LNCAP (cell line): ENCODE results near the gene WNT9B.
A peak's percentile ranks its signal among the peaks of the same experiment; 100 is the strongest.

Experiments used
- CTCF ChIP-seq: fragments of 450-650 bp; IDR thresholded peaks from 2 replicates; pipeline ENCODE4 v1.5.1; 2017; ENCODE audit warnings: mild to moderate bottlenecking

The WNT9B gene, protein sequence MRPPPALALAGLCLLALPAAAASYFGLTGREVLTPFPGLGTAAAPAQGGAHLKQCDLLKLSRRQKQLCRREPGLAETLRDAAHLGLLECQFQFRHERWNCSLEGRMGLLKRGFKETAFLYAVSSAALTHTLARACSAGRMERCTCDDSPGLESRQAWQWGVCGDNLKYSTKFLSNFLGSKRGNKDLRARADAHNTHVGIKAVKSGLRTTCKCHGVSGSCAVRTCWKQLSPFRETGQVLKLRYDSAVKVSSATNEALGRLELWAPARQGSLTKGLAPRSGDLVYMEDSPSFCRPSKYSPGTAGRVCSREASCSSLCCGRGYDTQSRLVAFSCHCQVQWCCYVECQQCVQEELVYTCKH

GRCh38 chr17:46851029-46851741, at the start of gene WNT9B:
Gene WNT9B, plus strand, starts transcription at chr17:46851583. Its CDS starts 56 bp downstream, at chr17:46851639.
- TF ChIP-seq CTCF: peak; percentile 42

GRCh38 chr17:46802800-46803199, 48.6 kb upstream of the WNT9B start:
- TF ChIP-seq CTCF: no peak

- no peak for TF ChIP-seq CTCF
Observed at GRCh38 chr17:46803544-46803943, 47.8 kb upstream of the WNT9B start.

DNA sequence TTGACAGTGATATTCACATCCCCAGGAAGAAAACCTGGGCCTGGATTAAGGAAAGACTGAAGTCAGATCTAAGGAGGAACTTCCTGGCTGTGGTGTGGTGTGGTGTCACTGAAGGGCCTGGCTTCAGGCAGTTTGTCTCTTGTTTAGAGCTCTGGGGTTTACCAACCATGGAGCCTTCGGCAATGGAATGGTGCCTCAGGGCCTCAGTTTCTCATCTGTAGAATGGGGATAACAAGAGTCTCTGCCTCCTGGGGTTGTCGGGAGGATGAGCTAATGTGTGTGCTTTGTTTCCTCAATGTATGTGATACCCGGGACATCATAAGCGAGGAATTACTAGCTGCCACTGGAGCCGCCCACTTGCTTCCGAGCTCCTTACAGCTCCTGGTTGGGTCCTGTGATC, 45.6 kb upstream of the WNT9B start:
- no peak for TF ChIP-seq CTCF

DNA sequence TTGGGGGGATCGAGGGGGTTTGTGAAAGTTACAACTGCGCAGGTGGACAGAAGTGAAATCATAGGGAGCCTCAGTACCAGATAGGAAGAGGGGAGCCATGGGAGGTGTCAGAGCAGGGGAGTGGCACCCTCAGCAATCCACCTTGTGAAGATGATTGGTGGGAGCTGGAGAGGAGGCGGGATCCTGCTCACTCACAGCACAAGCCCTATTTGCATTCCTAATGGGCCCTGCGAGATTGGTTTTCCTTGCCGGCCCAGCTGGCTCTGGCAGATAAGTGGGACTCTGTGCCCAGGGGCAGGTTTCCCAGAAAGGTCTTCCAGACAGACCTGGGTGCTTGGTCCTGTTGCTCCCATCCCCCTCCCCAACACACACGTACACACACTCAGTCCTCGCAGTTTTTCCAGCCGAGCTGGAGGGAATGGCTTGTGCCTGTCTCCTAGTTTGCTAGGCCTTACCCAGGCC, 42.2 kb upstream of the WNT9B start:
- no peak for TF ChIP-seq CTCF

DNA sequence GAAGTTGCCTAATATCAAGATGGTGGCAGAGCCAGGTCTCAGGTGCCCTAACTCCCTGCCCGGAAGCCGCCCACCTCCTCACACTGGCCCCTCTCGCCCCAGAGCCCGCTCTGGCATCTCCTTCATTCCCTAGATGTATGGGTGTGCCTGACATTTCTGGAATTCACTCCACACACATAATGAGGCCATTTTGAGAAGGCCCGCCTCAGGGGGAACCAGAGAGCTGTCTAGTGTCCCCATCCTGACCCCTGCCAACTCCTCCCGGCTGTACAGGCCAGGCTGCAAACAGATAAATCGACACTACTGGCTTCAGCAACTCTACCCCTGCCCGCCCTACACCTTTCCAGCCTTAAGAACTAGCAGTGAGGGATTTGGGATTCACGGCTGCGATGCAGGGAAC, 40.5 kb upstream of the WNT9B start:
- TF ChIP-seq CTCF: no peak

DNA sequence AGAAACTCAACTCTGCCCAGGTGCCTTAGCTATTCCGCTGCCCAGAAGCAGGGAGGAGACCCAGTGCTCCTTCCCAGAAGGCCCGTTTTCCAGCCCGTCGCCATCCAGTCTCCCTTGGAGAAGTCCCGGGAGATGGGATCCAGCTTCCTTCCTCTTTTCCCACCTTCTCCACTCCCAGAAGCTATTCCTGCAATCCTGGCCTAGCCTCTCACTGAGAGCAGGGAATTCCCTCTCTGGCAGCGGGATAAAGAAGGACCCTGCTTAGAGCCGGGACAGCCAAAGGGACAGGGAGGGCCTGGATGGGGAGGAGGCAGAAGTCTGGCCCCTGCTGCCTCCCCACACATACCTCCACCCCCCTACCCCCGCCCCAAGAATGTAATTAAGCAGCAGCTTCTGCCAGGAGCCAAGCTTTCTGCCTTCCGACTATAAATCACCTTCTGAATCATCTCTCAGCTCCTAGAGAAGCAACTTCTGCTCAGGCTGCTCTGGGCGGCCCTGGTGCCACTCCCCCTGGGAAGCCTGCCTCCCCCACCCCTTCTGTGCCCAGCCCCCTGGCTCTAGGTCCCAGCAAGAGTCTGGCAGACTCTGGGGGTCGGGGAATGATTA, 39.3 kb upstream of the WNT9B start:
- TF ChIP-seq CTCF: no peak
